Breast epithelium (tissue), 4 donors: ENCODE results near the gene INSIG2. TPM values are rescaled to one million over a fixed set of nuclear protein-coding genes. Genes with fewer than 3 reads are reported as not detected.

Source experiments
- DNase-seq, 2 donors: peaks; one replicate each; pipeline ENCODE4 v3.0.0-alpha.2; 2019; ENCODE audit warnings: low spot score in 2 of 2
- H3K27ac ChIP-seq, 2 donors: fragments of 200-600 bp; sonication (generic) in 1 of 2; one replicate each; pipeline ENCODE4 v1.5.1; 2016 to 2019; ENCODE audit warnings: mild to moderate bottlenecking in 1 of 2
- H3K27me3 ChIP-seq, 2 donors: fragments of 200-600 bp; sonication (generic) in 1 of 2; one replicate each; pipeline versions ENCODE4 v1.5.1 to v1.6.0; 2017 to 2019; ENCODE audit warnings: control low read depth in 1 of 2, mild to moderate bottlenecking in 1 of 2
- H3K36me3 ChIP-seq: fragments of 200-600 bp; one replicate; pipeline ENCODE4 v1.5.1; 2019
- H3K4me1 ChIP-seq, 2 donors: fragments of 200-600 bp; sonication (generic); one replicate each; pipeline ENCODE4 v1.5.1; 2016 to 2019; ENCODE audit warnings: control low read depth in 1 of 2
- H3K4me3 ChIP-seq, 3 donors: fragments of 200-600 bp; sonication (generic); 1 replicate in 2 of 3; 2 replicates in 1 of 3; pipeline ENCODE4 v1.5.1; 2016 to 2019; ENCODE audit warnings: mild to moderate bottlenecking in 3 of 3, moderate library complexity in 2 of 3
- H3K9me3 ChIP-seq, 2 donors: fragments of 200-600 bp; sonication (generic) in 1 of 2; one replicate each; pipeline ENCODE4 v1.5.1; 2016 to 2019; ENCODE audit warnings: control low read depth in 1 of 2
- POLR2A ChIP-seq: fragments of 450-650 bp; IDR thresholded peaks from one replicate; pipeline ENCODE4 v1.6.1; 2016; ENCODE audit warnings: antibody characterized with exemption, mild to moderate bottlenecking, moderate library complexity
- POLR2AphosphoS5 ChIP-seq, 3 donors: sonication (generic); formaldehyde crosslinking; IDR thresholded peaks; one replicate each; pipeline ENCODE4 v1.6.1; 2017; ENCODE audit warnings: antibody characterized with exemption in 3 of 3
- intact Hi-C: fragments of 100-400 bp; cut with DNase I; formaldehyde crosslinking; loops from one replicate; pipeline ENCODE4 v1.15.1; 2023; ENCODE audit warnings: low total_unique reads
- total RNA-seq, 3 donors: library from RNA; depleted of rRNA; stranded (reverse); fragments of >200 nt; gene quantifications; one replicate each; pipeline ENCODE4 v1.1.0, GENCODE V29; 2016
- TF ChIP-seq, protein P1 (sequence below), 3 donors: fragments of 450-650 bp; IDR thresholded peaks; one replicate each; pipeline ENCODE4 v1.5.1; 2016 to 2017; ENCODE audit warnings: antibody characterized with exemption in 3 of 3, mild to moderate bottlenecking in 3 of 3, moderate library complexity in 3 of 3

INSIG2 gene
- total RNA-seq, 3 donors from 2014 or later, result 13.1 to 30.9 (median 20.3) TPM

- TF ChIP-seq POLR2AphosphoS5 (IDR thresholded peaks at IDR 0.05), result no peak
- TF ChIP-seq POLR2A, result no peak
- TF ChIP-seq, protein P1, sequence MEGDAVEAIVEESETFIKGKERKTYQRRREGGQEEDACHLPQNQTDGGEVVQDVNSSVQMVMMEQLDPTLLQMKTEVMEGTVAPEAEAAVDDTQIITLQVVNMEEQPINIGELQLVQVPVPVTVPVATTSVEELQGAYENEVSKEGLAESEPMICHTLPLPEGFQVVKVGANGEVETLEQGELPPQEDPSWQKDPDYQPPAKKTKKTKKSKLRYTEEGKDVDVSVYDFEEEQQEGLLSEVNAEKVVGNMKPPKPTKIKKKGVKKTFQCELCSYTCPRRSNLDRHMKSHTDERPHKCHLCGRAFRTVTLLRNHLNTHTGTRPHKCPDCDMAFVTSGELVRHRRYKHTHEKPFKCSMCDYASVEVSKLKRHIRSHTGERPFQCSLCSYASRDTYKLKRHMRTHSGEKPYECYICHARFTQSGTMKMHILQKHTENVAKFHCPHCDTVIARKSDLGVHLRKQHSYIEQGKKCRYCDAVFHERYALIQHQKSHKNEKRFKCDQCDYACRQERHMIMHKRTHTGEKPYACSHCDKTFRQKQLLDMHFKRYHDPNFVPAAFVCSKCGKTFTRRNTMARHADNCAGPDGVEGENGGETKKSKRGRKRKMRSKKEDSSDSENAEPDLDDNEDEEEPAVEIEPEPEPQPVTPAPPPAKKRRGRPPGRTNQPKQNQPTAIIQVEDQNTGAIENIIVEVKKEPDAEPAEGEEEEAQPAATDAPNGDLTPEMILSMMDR (IDR thresholded peaks at IDR 0.05), result no peak
- Histone ChIP-seq H3K4me3 (no peak overlapping the region), H3K27me3 (no peaks in the 10 kb centered on the region), H3K27ac (peak overlapping the region in 1 of 2 donors; percentile 20), H3K4me1 (peaks cover 0 to 5% of the 10 kb centered on the region in 2 donors), H3K36me3 (no peaks in the 10 kb centered on the region), H3K9me3 (no peaks in the 10 kb centered on the region)
- no peak for DNase-seq
- intact Hi-C loops, result no loop called here
Observed at GRCh38 chr2:118124288-118124891, 36.1 kb downstream of the INSIG2 start.

DNA sequence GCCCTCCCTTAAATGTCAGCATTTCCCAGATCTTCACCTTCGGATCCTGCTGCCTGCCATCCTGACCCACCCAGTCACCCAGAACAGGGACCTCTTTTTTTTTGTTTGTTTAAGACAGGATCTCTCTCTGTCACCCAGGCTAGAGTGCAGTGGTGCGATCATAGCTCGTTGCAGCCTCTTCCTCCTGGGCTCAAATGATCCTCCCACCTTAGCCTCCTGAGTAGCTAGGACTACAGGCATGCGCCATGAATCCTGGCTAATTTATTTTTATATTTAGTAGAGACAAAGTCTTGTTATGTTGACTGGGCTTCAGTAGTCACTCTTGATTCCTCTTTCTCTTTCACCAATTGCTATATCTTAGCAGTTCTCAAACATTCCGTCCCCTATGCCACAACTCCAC is 39.0 kb downstream of the INSIG2 start:
- no peaks in the 10 kb centered on the region for H3K9me3 ChIP-seq
- no peak for DNase-seq
- TF ChIP-seq POLR2A, result no peak
- no peak overlapping the region for H3K27ac ChIP-seq
- no peak overlapping the region for H3K4me3 ChIP-seq
- H3K4me1 ChIP-seq, result peaks cover 0 to 5% of the 10 kb centered on the region in 2 donors
- no peaks in the 10 kb centered on the region for H3K27me3 ChIP-seq
- H3K36me3 ChIP-seq, result no peaks in the 10 kb centered on the region
- intact Hi-C loops, result no loop called here

DNA sequence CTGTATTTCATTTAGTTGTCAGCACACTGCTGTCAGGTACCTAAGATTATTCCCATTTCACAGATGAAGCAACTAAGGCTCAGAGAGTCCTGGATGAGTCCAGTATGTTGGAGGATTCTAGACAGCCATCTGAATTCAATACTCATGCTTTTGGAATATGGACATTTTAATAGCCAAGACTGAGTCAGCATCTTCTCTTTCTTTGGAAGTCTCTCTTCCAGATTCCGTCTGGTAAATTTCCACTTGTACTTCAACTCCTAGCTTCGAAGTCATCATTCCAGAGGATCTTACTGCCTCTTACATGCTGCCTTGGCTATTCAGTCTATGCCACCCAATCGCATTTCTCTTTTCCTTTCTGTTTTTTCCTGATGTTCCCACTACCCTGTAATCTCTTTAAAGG is 40.6 kb downstream of the INSIG2 start:
- Histone ChIP-seq H3K27ac (no peak overlapping the region), H3K36me3 (no peaks in the 10 kb centered on the region), H3K27me3 (no peaks in the 10 kb centered on the region), H3K4me3 (no peak overlapping the region), H3K4me1 (no peaks in the 10 kb centered on the region), H3K9me3 (no peaks in the 10 kb centered on the region)
- intact Hi-C loops, result no loop called here
- no peak for DNase-seq
- no peak for TF ChIP-seq POLR2A
- TF ChIP-seq POLR2AphosphoS5 (IDR thresholded peaks at IDR 0.05), result no peak
- TF ChIP-seq, protein P1 (IDR thresholded peaks at IDR 0.05), result no peak

DNA sequence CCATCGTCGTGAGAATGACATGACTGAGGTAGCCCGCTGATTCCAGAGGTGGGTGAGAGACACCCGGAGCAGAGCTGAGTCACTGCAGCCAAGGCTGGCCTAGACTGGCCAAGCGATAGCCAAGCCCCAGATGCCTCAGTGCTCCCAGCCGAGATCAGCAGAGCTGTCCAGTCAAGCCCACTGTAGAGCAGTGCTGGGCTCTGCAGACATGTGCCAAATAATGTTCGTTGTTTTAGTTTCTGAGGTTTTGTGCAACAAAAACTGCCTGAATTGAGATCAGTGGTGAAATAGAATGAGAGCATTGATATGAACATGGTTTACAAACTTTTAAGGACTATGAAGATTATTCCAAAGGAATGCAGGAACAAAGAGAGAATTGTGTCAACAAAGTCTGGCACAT is 42.1 kb downstream of the INSIG2 start:
- Histone ChIP-seq H3K4me3 (no peak overlapping the region), H3K27ac (no peak overlapping the region), H3K9me3 (no peaks in the 10 kb centered on the region), H3K36me3 (no peaks in the 10 kb centered on the region), H3K27me3 (no peaks in the 10 kb centered on the region), H3K4me1 (no peaks in the 10 kb centered on the region)
- TF ChIP-seq POLR2A (no peak), POLR2AphosphoS5 (IDR thresholded peaks at IDR 0.05) (no peak)
- TF ChIP-seq, protein P1 (IDR thresholded peaks at IDR 0.05), result no peak
- intact Hi-C loops, result no loop called here
- no peak for DNase-seq

GRCh38 chr2:118131771-118132170 is 43.5 kb downstream of the INSIG2 start:
- Histone ChIP-seq H3K9me3 (no peaks in the 10 kb centered on the region), H3K4me1 (no peaks in the 10 kb centered on the region), H3K36me3 (no peaks in the 10 kb centered on the region), H3K4me3 (no peak overlapping the region), H3K27ac (no peak overlapping the region), H3K27me3 (no peaks in the 10 kb centered on the region)
- intact Hi-C loops, result no loop called here
- TF ChIP-seq POLR2AphosphoS5 (IDR thresholded peaks at IDR 0.05) (no peak), POLR2A (no peak)
- TF ChIP-seq, protein P1 (IDR thresholded peaks at IDR 0.05), result no peak
- no peak for DNase-seq
